HepG2 (cell line): ENCODE measurements around the gene ARL16. TPM values are rescaled to one million over a fixed set of nuclear protein-coding genes. Genes with fewer than 3 reads are reported as not detected.
A peak's percentile ranks its signal among the peaks of the same experiment; 100 is the strongest.

Experiments
- ARID2 ChIP-seq: sonication (generic); formaldehyde crosslinking; IDR thresholded peaks from 2 replicates; pipeline ENCODE4 v1.8.1; 2022; ENCODE audit warnings: mild to moderate bottlenecking, missing genetic modification reagents, borderline replicate concordance
- CHD4 ChIP-seq: fragments of 200-600 bp; sonication (generic); IDR thresholded peaks from 2 replicates; pipeline ENCODE4 v1.7.0; 2017; ENCODE audit warnings: mild to moderate bottlenecking, low read length, borderline replicate concordance
- EED ChIP-seq: sonication (generic); formaldehyde crosslinking; IDR thresholded peaks from 2 replicates; pipeline ENCODE4 v1.5.0; 2020; ENCODE audit warnings: mild to moderate bottlenecking, missing genetic modification reagents
- KDM2A ChIP-seq: sonication (generic); formaldehyde crosslinking; IDR thresholded peaks from 2 replicates; pipeline ENCODE4 v1.4.0; 2020; ENCODE audit warnings: low read depth, missing genetic modification reagents, borderline replicate concordance
- LCORL ChIP-seq, 2 experiments: fragments of 450-650 bp in 1 of 2; sonication (generic) in 1 of 2; formaldehyde crosslinking in 1 of 2; IDR thresholded peaks; 2 replicates each; pipeline versions ENCODE4 v1.5.0 to v1.6.1; 2017 to 2020; ENCODE audit warnings: antibody characterized with exemption in 1 of 2, missing genetic modification reagents in 1 of 2
- NCOA1 ChIP-seq: sonication (generic); formaldehyde crosslinking; IDR thresholded peaks from 2 replicates; pipeline ENCODE4 v1.9.0; 2021; ENCODE audit warnings: missing genetic modification reagents
- PAWR ChIP-seq: sonication (generic); formaldehyde crosslinking; IDR thresholded peaks from 2 replicates; pipeline ENCODE4 v1.4.0; 2020; ENCODE audit warnings: missing genetic modification reagents, mild to moderate bottlenecking, borderline replicate concordance
- THAP11 ChIP-seq: IDR thresholded peaks from 2 replicates; pipeline ENCODE4 v1.6.1; 2016; ENCODE audit warnings: missing biosample characterization, missing genetic modification reagents
- YEATS4 ChIP-seq: sonication (generic); formaldehyde crosslinking; IDR thresholded peaks from 2 replicates; pipeline ENCODE4 v1.4.0; 2020; ENCODE audit warnings: missing genetic modification reagents, borderline replicate concordance
- ZFY ChIP-seq: sonication (generic); formaldehyde crosslinking; IDR thresholded peaks from 2 replicates; pipeline ENCODE4 v1.4.0; 2020; ENCODE audit warnings: missing genetic modification reagents
- ZNF552 ChIP-seq: sonication (generic); formaldehyde crosslinking; IDR thresholded peaks from 2 replicates; pipeline ENCODE4 v1.9.0; 2022; ENCODE audit warnings: missing genetic modification reagents, mild to moderate bottlenecking, borderline replicate concordance
- ZNF569 ChIP-seq: sonication (generic); formaldehyde crosslinking; IDR thresholded peaks from 2 replicates; pipeline ENCODE4 v1.5.0; 2020; ENCODE audit warnings: mild to moderate bottlenecking, missing genetic modification reagents, moderate library complexity, borderline replicate concordance
- ZNF629 ChIP-seq: sonication (generic); formaldehyde crosslinking; conservative IDR thresholded peaks from 2 replicates; pipeline ENCODE4 v1.5.0; 2020; ENCODE audit warnings: missing genetic modification reagents
- polyA plus RNA-seq, 8 experiments: library from polyadenylated mRNA; depleted of rRNA in 3 of 8; stranded (reverse) in 7 of 8; unstranded in 1 of 8; fragments of >200 nt; fragmentation: Illumina TruSeq in 4 of 8; extraction: Trizol in 4 of 8; gene quantifications; 2 replicates each; pipeline versions ENCODE4 v1.2.1 to v1.2.3, GENCODE V29; 2011 to 2016; ENCODE audit warnings: low read depth in 4 of 8, missing spikeins in 1 of 8, mixed read lengths in 1 of 8; ENCODE audit not compliant: insufficient read depth in 1 of 8
- total RNA-seq, 5 experiments: library from RNA; depleted of rRNA; stranded (reverse); fragments of >200 nt; fragmentation: Illumina TruSeq; extraction: Trizol; gene quantifications; 2 replicates each; pipeline ENCODE4 v1.2.3, GENCODE V29; 2016; ENCODE audit warnings: low read depth in 1 of 5
- TF ChIP-seq, protein P1 (sequence below): sonication (generic); formaldehyde crosslinking; IDR thresholded peaks from 2 replicates; pipeline ENCODE4 v1.5.0; 2020; ENCODE audit warnings: mild to moderate bottlenecking, missing genetic modification reagents, borderline replicate concordance
- TF ChIP-seq, protein P2 (sequence below): sonication (generic); formaldehyde crosslinking; IDR thresholded peaks from 2 replicates; pipeline ENCODE4 v1.5.0; 2020; ENCODE audit warnings: mild to moderate bottlenecking, missing genetic modification reagents, moderate library complexity
- TF ChIP-seq, protein P3 (sequence below): sonication (generic); formaldehyde crosslinking; IDR thresholded peaks from 2 replicates; pipeline ENCODE4 v1.5.0; 2020; ENCODE audit warnings: missing genetic modification reagents
- TF ChIP-seq, protein P4 (sequence below): sonication (generic); formaldehyde crosslinking; IDR thresholded peaks from 2 replicates; pipeline ENCODE4 v1.9.0; 2022; ENCODE audit warnings: low read depth, missing genetic modification reagents
- TF ChIP-seq, protein P5 (sequence below): sonication (generic); formaldehyde crosslinking; IDR thresholded peaks from 2 replicates; pipeline ENCODE4 v1.4.0; 2020; ENCODE audit warnings: missing genetic modification reagents, mild to moderate bottlenecking, borderline replicate concordance

Gene ARL16
- total and polyA plus RNA-seq, 2 of the 13 experiments (the other 11 are each of a cell fraction or from before 2014, with no cell fraction given), result 20.8 to 30.8 TPM

DNA sequence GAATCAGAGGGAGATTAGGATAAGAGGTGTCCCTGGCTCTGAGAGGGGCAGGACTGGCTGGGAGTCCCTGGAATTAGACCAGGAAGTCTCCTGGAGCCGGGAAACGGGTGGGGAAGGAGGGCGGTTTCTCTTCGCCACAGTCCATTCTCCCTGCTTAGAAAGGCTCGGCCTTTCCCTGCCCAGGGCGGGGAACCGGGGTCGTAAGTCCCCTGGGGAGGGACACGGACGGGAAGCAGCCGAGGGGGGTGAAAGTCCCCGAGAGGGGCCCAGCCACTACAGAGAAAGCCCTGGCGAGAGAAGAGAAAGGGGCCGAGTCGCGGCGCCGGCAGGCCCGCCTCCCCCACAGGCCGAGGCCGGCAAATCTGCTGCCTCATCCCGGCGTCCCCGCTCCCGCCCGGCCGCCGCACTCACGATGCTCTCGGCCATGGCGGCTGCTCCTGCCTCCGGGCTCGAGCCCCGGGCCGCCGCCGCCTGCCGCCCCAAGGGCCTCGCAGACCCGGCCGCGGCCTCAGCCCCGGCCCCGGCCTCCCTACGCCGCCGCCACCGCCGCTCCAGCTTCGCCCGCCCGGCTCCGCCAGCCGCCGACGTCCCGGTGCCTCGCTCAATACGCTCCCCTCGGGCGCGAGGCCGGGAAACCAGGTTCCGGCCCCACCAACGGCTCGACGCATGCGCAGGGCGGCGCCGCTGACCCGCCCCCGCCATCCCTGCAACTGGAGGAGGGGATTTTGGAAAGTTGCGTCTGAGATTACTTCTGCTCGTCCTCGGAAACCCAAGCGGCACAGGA, 46.9 kb downstream of the ARL16 start, which contains the start of the genes NPLOC4 and TSPAN10 (continued):
- TF ChIP-seq, protein P1, sequence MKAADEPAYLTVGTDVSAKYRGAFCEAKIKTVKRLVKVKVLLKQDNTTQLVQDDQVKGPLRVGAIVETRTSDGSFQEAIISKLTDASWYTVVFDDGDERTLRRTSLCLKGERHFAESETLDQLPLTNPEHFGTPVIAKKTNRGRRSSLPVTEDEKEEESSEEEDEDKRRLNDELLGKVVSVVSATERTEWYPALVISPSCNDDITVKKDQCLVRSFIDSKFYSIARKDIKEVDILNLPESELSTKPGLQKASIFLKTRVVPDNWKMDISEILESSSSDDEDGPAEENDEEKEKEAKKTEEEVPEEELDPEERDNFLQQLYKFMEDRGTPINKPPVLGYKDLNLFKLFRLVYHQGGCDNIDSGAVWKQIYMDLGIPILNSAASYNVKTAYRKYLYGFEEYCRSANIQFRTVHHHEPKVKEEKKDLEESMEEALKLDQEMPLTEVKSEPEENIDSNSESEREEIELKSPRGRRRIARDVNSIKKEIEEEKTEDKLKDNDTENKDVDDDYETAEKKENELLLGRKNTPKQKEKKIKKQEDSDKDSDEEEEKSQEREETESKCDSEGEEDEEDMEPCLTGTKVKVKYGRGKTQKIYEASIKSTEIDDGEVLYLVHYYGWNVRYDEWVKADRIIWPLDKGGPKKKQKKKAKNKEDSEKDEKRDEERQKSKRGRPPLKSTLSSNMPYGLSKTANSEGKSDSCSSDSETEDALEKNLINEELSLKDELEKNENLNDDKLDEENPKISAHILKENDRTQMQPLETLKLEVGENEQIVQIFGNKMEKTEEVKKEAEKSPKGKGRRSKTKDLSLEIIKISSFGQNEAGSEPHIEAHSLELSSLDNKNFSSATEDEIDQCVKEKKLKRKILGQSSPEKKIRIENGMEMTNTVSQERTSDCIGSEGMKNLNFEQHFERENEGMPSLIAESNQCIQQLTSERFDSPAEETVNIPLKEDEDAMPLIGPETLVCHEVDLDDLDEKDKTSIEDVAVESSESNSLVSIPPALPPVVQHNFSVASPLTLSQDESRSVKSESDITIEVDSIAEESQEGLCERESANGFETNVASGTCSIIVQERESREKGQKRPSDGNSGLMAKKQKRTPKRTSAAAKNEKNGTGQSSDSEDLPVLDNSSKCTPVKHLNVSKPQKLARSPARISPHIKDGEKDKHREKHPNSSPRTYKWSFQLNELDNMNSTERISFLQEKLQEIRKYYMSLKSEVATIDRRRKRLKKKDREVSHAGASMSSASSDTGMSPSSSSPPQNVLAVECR (CRISPR knock-in tag), result peak; percentile 87; the same call in 1 of the 2 replicates
- peak; percentile 57; the same call in 1 of the 2 replicates for TF ChIP-seq ZNF629 (CRISPR knock-in tag)
- peak; percentile 97 for TF ChIP-seq YEATS4 (CRISPR knock-in tag)
- no peak for TF ChIP-seq LCORL (IDR thresholded peaks at IDR 0.05)
- peak; percentile 53; the same call in 1 of the 2 replicates for TF ChIP-seq LCORL (CRISPR knock-in tag; IDR thresholded peaks at IDR 0.05)
- TF ChIP-seq, protein P2, sequence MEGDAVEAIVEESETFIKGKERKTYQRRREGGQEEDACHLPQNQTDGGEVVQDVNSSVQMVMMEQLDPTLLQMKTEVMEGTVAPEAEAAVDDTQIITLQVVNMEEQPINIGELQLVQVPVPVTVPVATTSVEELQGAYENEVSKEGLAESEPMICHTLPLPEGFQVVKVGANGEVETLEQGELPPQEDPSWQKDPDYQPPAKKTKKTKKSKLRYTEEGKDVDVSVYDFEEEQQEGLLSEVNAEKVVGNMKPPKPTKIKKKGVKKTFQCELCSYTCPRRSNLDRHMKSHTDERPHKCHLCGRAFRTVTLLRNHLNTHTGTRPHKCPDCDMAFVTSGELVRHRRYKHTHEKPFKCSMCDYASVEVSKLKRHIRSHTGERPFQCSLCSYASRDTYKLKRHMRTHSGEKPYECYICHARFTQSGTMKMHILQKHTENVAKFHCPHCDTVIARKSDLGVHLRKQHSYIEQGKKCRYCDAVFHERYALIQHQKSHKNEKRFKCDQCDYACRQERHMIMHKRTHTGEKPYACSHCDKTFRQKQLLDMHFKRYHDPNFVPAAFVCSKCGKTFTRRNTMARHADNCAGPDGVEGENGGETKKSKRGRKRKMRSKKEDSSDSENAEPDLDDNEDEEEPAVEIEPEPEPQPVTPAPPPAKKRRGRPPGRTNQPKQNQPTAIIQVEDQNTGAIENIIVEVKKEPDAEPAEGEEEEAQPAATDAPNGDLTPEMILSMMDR (CRISPR knock-in tag), result peak; percentile 26; the same call in 1 of the 2 replicates
- no peak for TF ChIP-seq PAWR (CRISPR knock-in tag)
- no peak for TF ChIP-seq ARID2
- TF ChIP-seq KDM2A (CRISPR knock-in tag), result peak; percentile 98
- TF ChIP-seq, protein P3, sequence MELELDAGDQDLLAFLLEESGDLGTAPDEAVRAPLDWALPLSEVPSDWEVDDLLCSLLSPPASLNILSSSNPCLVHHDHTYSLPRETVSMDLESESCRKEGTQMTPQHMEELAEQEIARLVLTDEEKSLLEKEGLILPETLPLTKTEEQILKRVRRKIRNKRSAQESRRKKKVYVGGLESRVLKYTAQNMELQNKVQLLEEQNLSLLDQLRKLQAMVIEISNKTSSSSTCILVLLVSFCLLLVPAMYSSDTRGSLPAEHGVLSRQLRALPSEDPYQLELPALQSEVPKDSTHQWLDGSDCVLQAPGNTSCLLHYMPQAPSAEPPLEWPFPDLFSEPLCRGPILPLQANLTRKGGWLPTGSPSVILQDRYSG (CRISPR knock-in tag), result no peak
- TF ChIP-seq THAP11, result peak; percentile 94
- no peak for TF ChIP-seq ZNF552 (CRISPR knock-in tag)
- TF ChIP-seq, protein P4, sequence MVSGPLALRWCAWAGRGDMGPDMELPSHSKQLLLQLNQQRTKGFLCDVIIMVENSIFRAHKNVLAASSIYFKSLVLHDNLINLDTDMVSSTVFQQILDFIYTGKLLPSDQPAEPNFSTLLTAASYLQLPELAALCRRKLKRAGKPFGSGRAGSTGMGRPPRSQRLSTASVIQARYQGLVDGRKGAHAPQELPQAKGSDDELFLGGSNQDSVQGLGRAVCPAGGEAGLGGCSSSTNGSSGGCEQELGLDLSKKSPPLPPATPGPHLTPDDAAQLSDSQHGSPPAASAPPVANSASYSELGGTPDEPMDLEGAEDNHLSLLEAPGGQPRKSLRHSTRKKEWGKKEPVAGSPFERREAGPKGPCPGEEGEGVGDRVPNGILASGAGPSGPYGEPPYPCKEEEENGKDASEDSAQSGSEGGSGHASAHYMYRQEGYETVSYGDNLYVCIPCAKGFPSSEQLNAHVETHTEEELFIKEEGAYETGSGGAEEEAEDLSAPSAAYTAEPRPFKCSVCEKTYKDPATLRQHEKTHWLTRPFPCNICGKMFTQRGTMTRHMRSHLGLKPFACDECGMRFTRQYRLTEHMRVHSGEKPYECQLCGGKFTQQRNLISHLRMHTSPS (CRISPR knock-in tag), result no peak
- no peak for TF ChIP-seq CHD4
- no peak for TF ChIP-seq ZNF569 (CRISPR knock-in tag)
- TF ChIP-seq, protein P5, sequence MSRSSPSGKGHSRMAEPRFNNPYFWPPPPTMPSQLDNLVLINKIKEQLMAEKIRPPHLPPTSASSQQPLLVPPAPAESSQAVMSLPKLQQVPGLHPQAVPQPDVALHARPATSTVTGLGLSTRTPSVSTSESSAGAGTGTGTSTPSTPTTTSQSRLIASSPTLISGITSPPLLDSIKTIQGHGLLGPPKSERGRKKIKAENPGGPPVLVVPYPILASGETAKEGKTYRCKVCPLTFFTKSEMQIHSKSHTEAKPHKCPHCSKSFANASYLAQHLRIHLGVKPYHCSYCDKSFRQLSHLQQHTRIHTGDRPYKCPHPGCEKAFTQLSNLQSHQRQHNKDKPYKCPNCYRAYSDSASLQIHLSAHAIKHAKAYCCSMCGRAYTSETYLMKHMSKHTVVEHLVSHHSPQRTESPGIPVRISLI, result no peak
- TF ChIP-seq EED (CRISPR knock-in tag), result no peak
- peak; percentile 98 for TF ChIP-seq ZFY (CRISPR knock-in tag)
- TF ChIP-seq NCOA1 (CRISPR knock-in tag), result no peak
